Measurements from ENCODE around the gene RUNDC1.
A peak's percentile ranks its signal among the peaks of the same experiment; 100 is the strongest.

- TF ChIP-seq CTCF (IDR thresholded peaks at IDR 0.05) (peak in 1 of 3 donors; percentile 7), POLR2A (IDR thresholded peaks at IDR 0.05) (peak; percentile 77), EP300 (IDR thresholded peaks at IDR 0.05) (no peak)
Measured at GRCh38 chr17:42964161-42964932, 16.0 kb upstream of the RUNDC1 start, which contains the start of gene AARSD1.
